Measurements from ENCODE around the gene ITFG1.

DNA sequence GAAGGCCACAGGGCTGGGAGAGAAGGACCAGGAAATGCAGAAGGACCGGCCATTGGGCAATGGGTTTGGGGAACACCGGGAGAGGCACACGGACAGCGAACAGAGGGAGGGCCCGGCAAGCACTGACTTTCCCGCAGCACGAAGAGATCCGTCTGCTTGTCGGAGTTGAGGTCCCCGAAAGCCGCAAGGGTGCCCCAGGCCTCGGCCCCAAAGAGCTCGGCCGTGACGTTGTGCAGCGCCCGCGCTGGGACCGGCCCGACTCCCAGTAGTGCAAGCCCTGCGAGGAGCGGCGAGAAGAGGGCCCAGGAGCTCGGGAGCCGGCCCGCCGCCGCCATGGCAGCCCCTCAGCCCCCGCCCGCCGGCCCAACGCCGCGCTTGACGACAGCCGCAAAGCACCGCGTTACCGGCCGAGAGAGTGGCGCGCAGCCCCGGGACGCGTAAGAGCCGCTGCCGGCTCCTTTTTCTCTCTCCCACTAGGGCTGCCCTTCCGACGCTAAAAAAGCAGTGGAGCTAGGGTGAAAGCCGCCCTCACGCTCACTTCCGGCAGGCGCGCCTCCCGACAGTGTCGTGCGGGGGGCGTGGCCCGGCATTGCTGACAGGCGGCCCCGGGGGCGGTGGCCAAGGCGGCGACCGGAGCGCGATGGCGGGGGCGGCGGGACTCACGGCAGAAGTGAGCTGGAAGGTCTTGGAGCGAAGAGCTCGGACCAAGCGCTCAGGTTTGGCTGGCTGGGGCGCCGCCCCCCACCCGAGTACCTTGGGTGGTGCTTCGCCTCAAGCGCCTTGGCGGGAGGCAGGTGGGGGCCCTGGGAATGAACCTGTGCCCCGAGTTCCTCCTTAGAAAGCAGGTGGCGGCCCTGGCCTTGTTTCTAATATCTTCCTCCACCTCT, at the start of gene ITFG1, which contains the start of gene PHKB:
- TF ChIP-seq, protein P1, sequence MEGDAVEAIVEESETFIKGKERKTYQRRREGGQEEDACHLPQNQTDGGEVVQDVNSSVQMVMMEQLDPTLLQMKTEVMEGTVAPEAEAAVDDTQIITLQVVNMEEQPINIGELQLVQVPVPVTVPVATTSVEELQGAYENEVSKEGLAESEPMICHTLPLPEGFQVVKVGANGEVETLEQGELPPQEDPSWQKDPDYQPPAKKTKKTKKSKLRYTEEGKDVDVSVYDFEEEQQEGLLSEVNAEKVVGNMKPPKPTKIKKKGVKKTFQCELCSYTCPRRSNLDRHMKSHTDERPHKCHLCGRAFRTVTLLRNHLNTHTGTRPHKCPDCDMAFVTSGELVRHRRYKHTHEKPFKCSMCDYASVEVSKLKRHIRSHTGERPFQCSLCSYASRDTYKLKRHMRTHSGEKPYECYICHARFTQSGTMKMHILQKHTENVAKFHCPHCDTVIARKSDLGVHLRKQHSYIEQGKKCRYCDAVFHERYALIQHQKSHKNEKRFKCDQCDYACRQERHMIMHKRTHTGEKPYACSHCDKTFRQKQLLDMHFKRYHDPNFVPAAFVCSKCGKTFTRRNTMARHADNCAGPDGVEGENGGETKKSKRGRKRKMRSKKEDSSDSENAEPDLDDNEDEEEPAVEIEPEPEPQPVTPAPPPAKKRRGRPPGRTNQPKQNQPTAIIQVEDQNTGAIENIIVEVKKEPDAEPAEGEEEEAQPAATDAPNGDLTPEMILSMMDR (IDR thresholded peaks at IDR 0.05) = peak in 7 of 12 donors; percentile 6 to 26 (median 18)
- peak in 1 of 2 donors; percentile 83 for TF ChIP-seq POLR2A (IDR thresholded peaks at IDR 0.05)

All from heart left ventricle (tissue), 13 donors.